ENCODE measurements around the gene ATXN10. TPM values are rescaled to one million over a fixed set of nuclear protein-coding genes. Genes with fewer than 3 reads are reported as not detected.
"Not testable (repeated sequence)": the region's sequence is repeated elsewhere in the genome, so short reads cannot be mapped to it uniquely, and the experiment has no call there.

ATXN10 gene
- total RNA-seq, 1 donor from 2014 or later = 59.6 TPM

- no peak for DNase-seq (ENCODE audit: low read depth in 2 of 2)
Observed at GRCh38 chr22:45707605-45708004, 36.0 kb downstream of the ATXN10 start.

- no peak for DNase-seq (ENCODE audit: low read depth in 2 of 2)
Observed at GRCh38 chr22:45708145-45708544, 36.5 kb downstream of the ATXN10 start.

DNA sequence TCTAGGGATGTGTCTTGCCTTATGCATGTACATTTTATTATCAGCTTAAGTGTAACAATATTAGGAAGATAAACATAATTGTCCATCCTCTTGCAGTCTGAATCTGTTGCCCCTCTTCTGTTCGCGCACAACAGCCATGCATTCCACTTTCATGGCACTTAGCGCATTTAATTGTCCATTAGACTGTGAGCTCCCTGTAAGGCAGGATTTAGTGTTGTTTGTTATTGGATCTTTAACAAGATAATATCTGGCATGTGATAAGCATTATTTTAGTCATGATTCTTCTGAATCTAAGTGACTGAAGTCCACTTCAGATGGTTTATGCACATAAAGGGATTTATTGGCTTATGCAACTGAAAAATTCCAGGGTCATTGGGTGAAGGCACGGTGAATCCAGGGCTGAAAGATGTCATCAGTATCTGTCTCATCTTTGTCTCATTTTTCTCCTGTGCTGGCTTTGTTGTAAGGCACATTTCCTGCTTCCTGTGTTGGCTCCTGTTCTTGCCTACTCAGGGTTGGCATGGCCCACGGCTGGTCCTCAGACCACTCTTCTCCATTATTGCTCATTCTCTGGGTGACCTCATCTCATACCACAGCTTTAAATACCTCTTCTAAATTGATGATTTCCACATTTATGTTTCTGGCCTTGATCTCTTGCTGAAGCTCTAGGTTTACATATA is 37.6 kb downstream of the ATXN10 start:
- peak; percentile 36 to 66 for DNase-seq (ENCODE audit: low read depth in 2 of 2)

DNA sequence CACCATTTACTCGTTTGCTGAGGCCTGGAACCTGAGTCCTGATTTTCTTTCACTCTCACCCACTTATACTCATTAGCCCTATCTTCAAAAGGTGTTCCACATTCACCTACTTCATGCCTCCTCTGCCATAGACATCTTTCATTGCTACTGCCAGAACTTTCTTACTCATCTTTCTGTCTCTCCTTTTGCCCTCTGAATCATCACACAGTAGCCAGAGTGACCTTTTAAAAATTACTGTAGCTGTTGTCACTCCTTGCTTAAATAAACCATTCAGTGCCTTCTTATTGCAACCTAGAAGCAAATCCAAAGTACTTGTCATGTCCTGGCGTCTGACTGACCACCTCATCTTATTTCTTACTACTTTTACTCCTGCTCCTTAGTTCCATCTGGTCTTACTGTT is 38.2 kb downstream of the ATXN10 start:
- no peak for DNase-seq (ENCODE audit: low read depth in 2 of 2)

DNA sequence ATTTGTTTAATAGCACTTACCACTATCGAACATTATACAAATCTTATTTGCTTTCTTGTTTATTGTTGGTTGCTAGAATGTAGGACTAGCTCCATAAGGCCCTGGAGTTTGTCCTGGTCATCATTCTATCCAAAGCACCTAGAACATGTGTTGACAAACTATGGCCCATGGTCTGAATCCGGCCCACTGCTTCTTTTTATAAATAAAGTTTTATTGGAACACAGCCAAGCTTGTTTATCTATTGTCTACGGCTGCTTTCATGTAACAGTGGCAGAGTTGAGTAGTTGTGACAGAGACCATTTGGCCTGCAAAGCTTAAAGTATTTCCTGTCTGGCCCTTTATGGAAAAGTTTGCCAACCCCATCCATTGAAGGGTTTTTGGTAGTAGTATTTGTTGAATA is 38.8 kb downstream of the ATXN10 start:
- no peak for DNase-seq (ENCODE audit: low read depth in 2 of 2)

- DNase-seq (ENCODE audit: low read depth in 2 of 2) = not testable (repeated sequence)
Observed at GRCh38 chr22:45714390-45714789, 42.8 kb downstream of the ATXN10 start.

GRCh38 chr22:45717789-45718188 is 46.2 kb downstream of the ATXN10 start:
- DNase-seq (ENCODE audit: low read depth in 2 of 2) = peak in 1 of 2 donors; percentile 2

DNA sequence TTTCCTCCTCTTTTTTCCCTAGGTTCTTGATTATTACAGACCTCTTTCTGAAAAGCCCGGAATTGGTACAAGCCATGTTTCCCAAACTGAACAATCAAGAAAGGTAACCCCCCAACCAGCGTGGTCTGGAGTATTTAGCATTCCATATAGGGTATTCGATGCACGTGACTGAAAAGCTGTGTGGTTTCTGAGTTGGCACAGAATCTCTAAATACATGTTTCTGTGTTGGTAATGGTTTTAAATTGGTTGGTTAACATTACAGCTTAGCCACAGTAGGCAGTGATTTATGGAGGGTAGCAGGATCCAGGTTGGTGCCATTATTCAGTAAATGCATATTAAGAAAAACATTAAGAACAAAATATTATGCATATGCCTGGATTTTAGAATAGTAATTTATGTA is 46.8 kb downstream of the ATXN10 start:
- no peak for DNase-seq (ENCODE audit: low read depth in 2 of 2)

GRCh38 chr22:45720839-45721378 is 49.3 kb downstream of the ATXN10 start:
- no peak for DNase-seq (ENCODE audit: low read depth in 2 of 2)

DNA sequence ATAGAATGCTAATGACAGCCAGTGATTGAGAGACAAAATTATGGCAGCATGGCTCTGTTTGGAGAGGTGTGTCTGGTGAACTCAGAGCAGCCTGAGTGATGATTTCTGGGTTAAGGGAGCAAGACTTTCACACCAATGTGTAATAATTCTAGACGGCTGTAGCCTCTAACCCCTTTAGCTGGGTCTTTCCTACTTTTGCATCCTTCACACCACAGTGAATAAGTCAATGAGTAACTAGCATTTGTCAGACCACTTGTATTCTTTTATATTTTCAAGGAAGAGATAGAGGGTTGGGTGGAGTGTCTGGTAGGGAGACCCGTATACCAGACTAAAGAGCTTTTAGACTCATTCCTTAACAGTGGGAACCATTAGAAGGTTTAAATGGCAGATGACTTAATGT is 50.4 kb downstream of the ATXN10 start:
- no peak for DNase-seq (ENCODE audit: low read depth in 2 of 2)

GRCh38 chr22:45726081-45726480 is 54.4 kb downstream of the ATXN10 start:
- DNase-seq (ENCODE audit: low read depth in 2 of 2) = no peak

DNA sequence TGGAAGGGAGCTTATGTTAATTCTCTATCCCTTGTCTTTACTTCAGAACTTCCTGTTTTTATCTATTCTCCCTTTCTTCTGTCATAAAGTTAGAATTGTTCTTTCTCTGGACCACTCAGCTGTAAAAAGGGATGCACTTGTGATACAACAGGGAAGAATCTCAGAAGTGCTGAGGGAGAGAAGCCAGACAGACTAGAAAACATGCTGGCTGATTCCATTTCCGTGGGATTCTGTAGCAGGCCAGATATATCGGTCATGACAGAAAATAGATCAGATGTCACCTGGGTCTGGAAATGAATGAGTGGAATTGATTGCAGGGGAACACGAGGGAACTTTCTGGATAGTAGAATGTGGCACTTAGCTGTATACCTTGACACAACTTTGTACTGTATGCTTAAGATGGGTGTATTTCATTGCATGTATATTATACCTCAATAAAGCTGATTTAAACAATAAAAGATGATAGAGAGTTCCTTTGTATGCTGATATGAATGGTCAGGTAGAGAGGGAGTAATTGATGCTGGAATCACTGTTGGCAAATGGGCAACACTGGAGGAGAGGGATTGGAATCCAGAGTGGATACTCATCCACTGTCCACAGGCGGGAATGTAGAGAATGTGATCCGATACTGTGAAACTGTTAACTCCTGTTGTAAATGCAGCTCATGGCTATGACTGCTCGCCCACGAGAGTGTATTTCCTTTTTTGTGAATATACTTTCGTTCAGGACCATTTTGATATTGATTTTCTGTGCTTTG is 59.6 kb downstream of the ATXN10 start:
- no peak for DNase-seq (ENCODE audit: low read depth in 2 of 2)

DNA sequence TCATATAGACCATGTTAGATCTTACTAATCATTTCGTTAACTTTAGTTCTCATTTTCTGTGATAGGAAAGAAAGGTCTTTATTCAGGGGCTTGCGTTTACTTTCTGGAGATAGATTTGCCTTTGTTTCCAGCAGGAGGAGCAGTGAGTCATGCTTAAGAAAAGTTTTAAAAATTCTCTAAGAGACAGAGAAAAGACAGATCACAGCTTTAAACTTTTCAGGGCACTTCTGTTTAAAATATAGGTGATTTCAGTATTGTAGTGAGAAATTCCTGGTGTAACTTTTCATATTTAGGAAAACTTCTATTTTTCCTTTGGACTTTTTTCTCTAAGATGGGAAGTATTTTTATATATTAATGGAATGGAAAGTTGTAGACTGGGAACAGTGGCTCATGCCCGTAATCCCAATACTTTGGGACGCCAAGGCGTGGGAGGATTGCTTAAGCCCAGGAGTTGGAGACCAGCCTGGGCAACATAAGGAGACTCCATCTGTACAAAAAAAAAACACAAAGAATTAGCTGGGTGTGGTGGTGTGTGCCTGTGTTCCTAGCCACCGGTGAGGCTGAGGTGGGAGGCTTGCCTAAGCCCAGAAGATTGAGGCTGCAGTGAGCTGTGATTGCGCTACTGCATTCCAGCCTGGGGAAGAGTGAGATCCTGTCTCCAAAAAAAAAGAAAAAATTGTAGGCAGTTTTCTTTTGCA is 60.3 kb downstream of the ATXN10 start:
- no peak for DNase-seq (ENCODE audit: low read depth in 2 of 2)

GRCh38 chr22:45735273-45735672 is 63.6 kb downstream of the ATXN10 start:
- no peak for DNase-seq (ENCODE audit: low read depth in 2 of 2)

GRCh38 chr22:45738206-45738605 is 66.6 kb downstream of the ATXN10 start:
- DNase-seq (ENCODE audit: low read depth in 2 of 2) = no peak

DNA sequence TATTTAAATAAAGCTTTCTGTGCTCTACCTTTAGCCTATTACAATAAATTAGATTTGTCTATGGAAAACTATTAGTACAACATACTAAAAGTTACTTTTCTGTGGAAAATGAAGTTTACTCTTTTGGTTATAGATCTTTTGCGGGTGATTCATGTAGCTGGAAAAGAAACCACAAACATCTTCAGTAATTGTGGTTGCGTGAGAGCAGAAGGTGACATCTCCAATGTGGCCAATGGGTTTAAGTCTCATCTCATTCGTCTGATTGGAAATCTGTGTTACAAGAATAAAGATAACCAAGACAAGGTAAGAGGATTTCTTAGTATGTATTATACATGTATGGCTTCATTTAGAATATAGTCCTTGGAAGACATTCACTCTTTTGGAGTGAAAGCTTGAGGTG is 68.6 kb downstream of the ATXN10 start:
- DNase-seq (ENCODE audit: low read depth in 2 of 2) = no peak

GRCh38 chr22:45742866-45743450 is 71.3 kb downstream of the ATXN10 start:
- DNase-seq (ENCODE audit: low read depth in 2 of 2) = no peak

- DNase-seq (ENCODE audit: low read depth in 2 of 2) = peak in 1 of 2 donors; percentile 5
Observed at GRCh38 chr22:45743687-45744086, 72.1 kb downstream of the ATXN10 start.

- DNase-seq (ENCODE audit: low read depth in 2 of 2) = no peak
Observed at GRCh38 chr22:45744442-45744841, 72.8 kb downstream of the ATXN10 start.

DNA sequence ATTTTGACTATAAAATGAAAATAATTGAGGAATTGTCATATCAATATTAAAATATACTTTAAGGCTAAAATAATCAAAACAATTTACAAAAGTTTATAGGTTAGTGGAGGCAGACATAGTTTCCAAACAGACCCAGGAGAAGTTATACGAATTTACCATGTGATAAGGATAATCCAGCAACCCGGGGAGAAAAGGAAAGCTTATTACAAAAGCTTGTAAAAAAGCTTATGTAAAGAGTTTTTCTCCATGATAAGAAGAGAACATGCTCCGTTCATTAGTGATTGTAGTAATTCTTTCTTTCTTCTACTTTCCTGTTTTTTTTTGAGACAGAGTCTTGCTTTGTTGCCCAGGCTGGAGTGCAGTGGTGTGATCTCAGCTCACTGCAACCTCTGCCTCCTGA is 79.0 kb downstream of the ATXN10 start:
- DNase-seq (ENCODE audit: low read depth in 2 of 2) = no peak

- no peak for DNase-seq (ENCODE audit: low read depth in 2 of 2)
Observed at GRCh38 chr22:45752036-45752435, 80.4 kb downstream of the ATXN10 start.

GRCh38 chr22:45754822-45755221 is 83.2 kb downstream of the ATXN10 start:
- DNase-seq (ENCODE audit: low read depth in 2 of 2) = peak; percentile 25 to 29
